Mammary epithelial cell (primary cell): Measurements from ENCODE around the gene YAP1.

Experiments
- EZH2 ChIP-seq: IDR thresholded peaks from 2 replicates; pipeline ENCODE4 v1.6.1; 2012; ENCODE audit warnings: low read length, inconsistent platforms, borderline replicate concordance
- TF ChIP-seq, protein P1 (sequence below), 2 donors: IDR thresholded peaks in 1 of 2; conservative IDR thresholded peaks in 1 of 2; 2 replicates each; pipeline ENCODE4 v1.5.1; 2011 to 2012; ENCODE audit warnings: inconsistent platforms in 2 of 2, low read length in 2 of 2, mild to moderate bottlenecking in 2 of 2, control low read depth in 1 of 2, low read depth in 1 of 2; ENCODE audit not compliant: insufficient read depth in 1 of 2; ENCODE audit errors: extremely low read depth in 1 of 2

DNA sequence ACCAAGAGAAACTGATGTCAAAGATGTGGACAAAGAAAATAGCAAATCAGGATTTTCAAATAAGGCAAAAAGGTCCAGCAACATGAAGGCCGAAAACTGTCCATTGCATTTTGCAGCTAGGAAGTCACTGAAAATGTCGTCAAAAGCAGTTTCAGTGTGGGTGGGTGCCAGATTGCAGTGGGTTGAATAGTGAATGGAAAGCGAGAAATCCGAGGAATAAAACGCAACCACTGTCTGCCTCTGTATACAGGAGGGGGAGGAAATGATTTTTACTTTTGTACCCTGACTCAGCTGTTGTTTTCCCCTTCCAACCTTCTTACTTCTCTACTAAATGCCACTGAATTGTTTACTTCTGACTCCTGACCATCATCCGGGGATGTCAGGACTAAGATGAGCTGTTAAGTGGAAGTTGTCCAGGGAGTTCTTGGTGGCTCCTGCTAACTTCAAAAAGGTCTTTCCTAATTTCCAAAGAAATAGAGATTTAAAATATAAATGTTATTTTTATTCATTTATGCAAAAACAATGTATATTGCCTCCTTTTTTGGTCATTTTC lies 142.2 kb downstream of the YAP1 start:
- TF ChIP-seq, protein P1, sequence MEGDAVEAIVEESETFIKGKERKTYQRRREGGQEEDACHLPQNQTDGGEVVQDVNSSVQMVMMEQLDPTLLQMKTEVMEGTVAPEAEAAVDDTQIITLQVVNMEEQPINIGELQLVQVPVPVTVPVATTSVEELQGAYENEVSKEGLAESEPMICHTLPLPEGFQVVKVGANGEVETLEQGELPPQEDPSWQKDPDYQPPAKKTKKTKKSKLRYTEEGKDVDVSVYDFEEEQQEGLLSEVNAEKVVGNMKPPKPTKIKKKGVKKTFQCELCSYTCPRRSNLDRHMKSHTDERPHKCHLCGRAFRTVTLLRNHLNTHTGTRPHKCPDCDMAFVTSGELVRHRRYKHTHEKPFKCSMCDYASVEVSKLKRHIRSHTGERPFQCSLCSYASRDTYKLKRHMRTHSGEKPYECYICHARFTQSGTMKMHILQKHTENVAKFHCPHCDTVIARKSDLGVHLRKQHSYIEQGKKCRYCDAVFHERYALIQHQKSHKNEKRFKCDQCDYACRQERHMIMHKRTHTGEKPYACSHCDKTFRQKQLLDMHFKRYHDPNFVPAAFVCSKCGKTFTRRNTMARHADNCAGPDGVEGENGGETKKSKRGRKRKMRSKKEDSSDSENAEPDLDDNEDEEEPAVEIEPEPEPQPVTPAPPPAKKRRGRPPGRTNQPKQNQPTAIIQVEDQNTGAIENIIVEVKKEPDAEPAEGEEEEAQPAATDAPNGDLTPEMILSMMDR (conservative IDR thresholded peaks at IDR 0.05 in 1 of 2, IDR thresholded peaks at IDR 0.05 in 1 of 2; ENCODE audit: extremely low read depth in 1 of 2, insufficient read depth in 1 of 2, low read depth in 1 of 2, low read length in 2 of 2): no peak
- TF ChIP-seq EZH2: no peak
